HepG2 (cell line): ENCODE results near the gene GMEB2. TPM values are rescaled to one million over a fixed set of nuclear protein-coding genes. Genes with fewer than 3 reads are reported as not detected.

Experiments
- ATAC-seq: fragments of 200-7000 bp; cut with Tn5 transposase; 3 replicates; pipeline ENCODE4 v1.9.1; 2020; ENCODE audit warnings: mild to moderate bottlenecking, moderate library complexity
- BruUV-seq: library from RNA; stranded (reverse); fragments of 400-500 nt; replicated peaks from 2 replicates; lab custom pipeline; 2021; lab: Mats Ljungman, UMichigan
- CTCF ChIA-PET: fragments of 300-600 bp; formaldehyde crosslinking; extraction: SDS; loops from one replicate; lab custom pipeline; 2021; ENCODE audit warnings: low total read pairs, inconsistent platforms, low intra/inter-chr PET ratio; lab: Yijun Ruan, JAX
- POLR2A ChIA-PET: fragments of 350-600 bp; sonication (Branson Sonifier 250); formaldehyde crosslinking; loops from one replicate; lab custom pipeline; 2020; ENCODE audit warnings: antibody characterized with exemption, inconsistent platforms; lab: Yijun Ruan, JAX
- DNase-seq: peaks from one replicate; pipeline ENCODE4 v3.0.0-alpha.2; 2015; ENCODE audit warnings: low spot score
- FAIRE-seq: peaks from 3 replicates; lab custom pipeline; 2011; peaks lifted over from hg19 to GRCh38; lab: Jason Lieb, UNC
- H2AFZ ChIP-seq: one replicate; pipeline ENCODE4 v1.6.1; 2011; ENCODE audit warnings: low read length, inconsistent platforms
- H3K27ac ChIP-seq: fragments of 300-600 bp; 3 replicates; pipeline ENCODE4 v1.8.0; 2011; ENCODE audit warnings: mixed run types, mild to moderate bottlenecking, mixed read lengths, low read length, inconsistent platforms; ENCODE audit not compliant: insufficient read depth; ENCODE audit errors: extremely low read length
- H3K27me3 ChIP-seq, 2 experiments: fragments of 200-600 bp in 1 of 2; 2 replicates in 1 of 2; 3 replicates in 1 of 2; pipeline versions ENCODE4 v1.6.0 to v1.8.0; 2011; ENCODE audit warnings: low read length in 2 of 2, mild to moderate bottlenecking in 2 of 2, moderate library complexity in 2 of 2, inconsistent platforms in 1 of 2; ENCODE audit not compliant: insufficient read depth in 2 of 2, control insufficient read depth in 1 of 2
- H3K36me3 ChIP-seq, 2 experiments: fragments of 200-600 bp in 1 of 2; replicated peaks in 1 of 2; 2 replicates in 1 of 2; 3 replicates in 1 of 2; pipeline versions ENCODE4 v1.5.1 to v1.8.0; 2011; ENCODE audit warnings: low read length in 2 of 2, inconsistent platforms in 1 of 2; ENCODE audit not compliant: insufficient read depth in 2 of 2, control insufficient read depth in 1 of 2
- H3K4me1 ChIP-seq: 2 replicates; pipeline ENCODE4 v1.5.1; 2012; ENCODE audit warnings: low read length, inconsistent platforms; ENCODE audit not compliant: insufficient read depth
- H3K4me2 ChIP-seq: 2 replicates; pipeline ENCODE4 v1.6.0; 2011; ENCODE audit warnings: low read depth, low read length, inconsistent platforms
- H3K4me3 ChIP-seq, 3 experiments: fragments of 200-600 bp in 1 of 3; sonication (generic), shearing (Covaris generic) in 1 of 3; replicated peaks in 1 of 3; 2 replicates each; pipeline ENCODE4 v1.5.1; 2011 to 2016; ENCODE audit warnings: low read length in 3 of 3, inconsistent platforms in 2 of 3, low read depth in 2 of 3, mild to moderate bottlenecking in 2 of 3, control low read depth in 1 of 3, mixed read lengths in 1 of 3; ENCODE audit not compliant: insufficient read depth in 1 of 3
- H3K79me2 ChIP-seq: one replicate; pipeline ENCODE4 v1.6.1; 2011; ENCODE audit warnings: low read length, inconsistent platforms; ENCODE audit not compliant: insufficient read depth
- H3K9ac ChIP-seq: 2 replicates; pipeline ENCODE4 v1.6.0; 2011; ENCODE audit warnings: mild to moderate bottlenecking, low read depth, low read length, inconsistent platforms; ENCODE audit not compliant: insufficient read depth
- H3K9me3 ChIP-seq: 2 replicates; pipeline ENCODE4 v1.5.1; 2012; ENCODE audit warnings: mild to moderate bottlenecking, low read length
- H4K20me1 ChIP-seq: 2 replicates; pipeline ENCODE4 v1.6.0; 2011; ENCODE audit warnings: inconsistent platforms, mild to moderate bottlenecking, low read length, moderate library complexity; ENCODE audit not compliant: insufficient read depth
- BORCS8-MEF2B ChIP-seq: sonication (generic); formaldehyde crosslinking; IDR thresholded peaks from 2 replicates; pipeline ENCODE4 v1.8.0; 2022; ENCODE audit warnings: mild to moderate bottlenecking, missing genetic modification reagents
- NAIF1 ChIP-seq: sonication (generic); formaldehyde crosslinking; IDR thresholded peaks from 2 replicates; pipeline ENCODE4 v1.5.0; 2020; ENCODE audit warnings: mild to moderate bottlenecking, missing genetic modification reagents, borderline replicate concordance
- ZNF274 ChIP-seq: sonication (generic); formaldehyde crosslinking; IDR thresholded peaks from 2 replicates; pipeline ENCODE4 v1.5.1; 2020; ENCODE audit warnings: mild to moderate bottlenecking, missing genetic modification reagents
- ZNF607 ChIP-seq: sonication (generic); formaldehyde crosslinking; IDR thresholded peaks from 2 replicates; pipeline ENCODE4 v1.5.1; 2020; ENCODE audit warnings: missing genetic modification reagents, mild to moderate bottlenecking, borderline replicate concordance
- ZNF747 ChIP-seq: sonication (generic); formaldehyde crosslinking; IDR thresholded peaks from 2 replicates; pipeline ENCODE4 v1.8.1; 2023; ENCODE audit warnings: missing genetic modification reagents, mild to moderate bottlenecking, borderline replicate concordance
- WGBS: methylation state at CpG from one replicate; pipeline ENCODE4 v1.1.6; 2017; ENCODE audit warnings: low lambda C conversion rate; 5-methylcytosine and 5-hydroxymethylcytosine counted together
- in situ Hi-C: cut with HindIII; loops from 2 replicates; pipeline ENCODE4 v1.10.0; 2017; ENCODE audit warnings: low pct_unique_long_range_greater_than_20kb; ENCODE audit not compliant: extremely low pct_ligation_motif_present
- intact Hi-C: fragments of 100-400 bp; cut with micrococcal nuclease; formaldehyde crosslinking; loops from one replicate; pipeline ENCODE4 v1.10.0; 2022; ENCODE audit not compliant: unreplicated experiment
- polyA plus RNA-seq, 8 experiments: library from polyadenylated mRNA; depleted of rRNA in 3 of 8; stranded (reverse) in 7 of 8; unstranded in 1 of 8; fragments of >200 nt; fragmentation: Illumina TruSeq in 4 of 8; extraction: Trizol in 4 of 8; gene quantifications; 2 replicates each; pipeline versions ENCODE4 v1.2.1 to v1.2.3, GENCODE V29; 2011 to 2016; ENCODE audit warnings: low read depth in 4 of 8, missing spikeins in 1 of 8, mixed read lengths in 1 of 8; ENCODE audit not compliant: insufficient read depth in 1 of 8
- total RNA-seq, 5 experiments: library from RNA; depleted of rRNA; stranded (reverse); fragments of >200 nt; fragmentation: Illumina TruSeq; extraction: Trizol; gene quantifications; 2 replicates each; pipeline ENCODE4 v1.2.3, GENCODE V29; 2016; ENCODE audit warnings: low read depth in 1 of 5
- TF ChIP-seq, protein P1 (sequence below): sonication (generic); formaldehyde crosslinking; IDR thresholded peaks from 2 replicates; pipeline ENCODE4 v1.4.0; 2020; ENCODE audit warnings: missing genetic modification reagents
- TF ChIP-seq, protein P2 (sequence below): sonication (generic); formaldehyde crosslinking; IDR thresholded peaks from 2 replicates; pipeline ENCODE4 v1.8.0; 2022; ENCODE audit warnings: mild to moderate bottlenecking, missing genetic modification reagents, moderate library complexity
- TF ChIP-seq, protein P3 (sequence below): sonication (generic); formaldehyde crosslinking; IDR thresholded peaks from 2 replicates; pipeline ENCODE4 v1.5.0; 2020; ENCODE audit warnings: mild to moderate bottlenecking, missing genetic modification reagents, borderline replicate concordance

The GMEB2 gene
- total and polyA plus RNA-seq, 2 of the 13 experiments (the other 11 are each of a cell fraction or from before 2014, with no cell fraction given), result 10.6 to 12.4 TPM

DNA sequence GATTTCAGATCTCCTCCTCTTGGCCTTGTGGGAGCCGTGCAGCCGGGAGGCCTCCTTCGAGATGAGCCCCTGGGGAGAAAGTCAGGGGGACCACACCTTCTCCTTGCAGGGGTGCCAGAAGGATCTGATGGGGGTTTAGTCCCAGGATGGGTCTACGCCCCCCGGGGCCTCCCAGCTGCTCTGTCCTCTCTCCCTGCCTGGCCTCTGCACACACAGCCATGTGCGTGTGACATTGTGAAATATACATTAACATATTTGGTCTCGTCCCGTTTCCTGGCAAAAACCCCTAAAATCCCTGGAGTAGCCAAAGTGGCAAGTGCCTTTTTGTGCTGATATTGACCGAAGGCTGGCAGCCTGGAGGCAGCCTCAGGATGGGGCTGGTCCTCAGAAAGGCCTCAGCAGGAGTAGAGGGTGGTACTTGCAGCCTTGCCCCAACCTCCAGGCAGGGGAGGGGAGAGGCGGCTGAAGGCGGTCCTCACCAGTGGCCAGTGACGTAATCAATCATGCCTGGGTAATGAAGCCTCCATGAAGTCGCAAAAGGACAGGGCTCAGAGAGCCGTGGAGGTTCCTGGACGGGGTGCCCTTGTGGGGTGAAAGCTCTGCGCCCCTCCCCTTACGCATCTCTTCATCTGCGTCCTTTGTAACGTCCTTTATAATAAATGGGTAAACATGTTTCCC, 47.7 kb downstream of the GMEB2 start (continued):
- TF ChIP-seq, protein P1, sequence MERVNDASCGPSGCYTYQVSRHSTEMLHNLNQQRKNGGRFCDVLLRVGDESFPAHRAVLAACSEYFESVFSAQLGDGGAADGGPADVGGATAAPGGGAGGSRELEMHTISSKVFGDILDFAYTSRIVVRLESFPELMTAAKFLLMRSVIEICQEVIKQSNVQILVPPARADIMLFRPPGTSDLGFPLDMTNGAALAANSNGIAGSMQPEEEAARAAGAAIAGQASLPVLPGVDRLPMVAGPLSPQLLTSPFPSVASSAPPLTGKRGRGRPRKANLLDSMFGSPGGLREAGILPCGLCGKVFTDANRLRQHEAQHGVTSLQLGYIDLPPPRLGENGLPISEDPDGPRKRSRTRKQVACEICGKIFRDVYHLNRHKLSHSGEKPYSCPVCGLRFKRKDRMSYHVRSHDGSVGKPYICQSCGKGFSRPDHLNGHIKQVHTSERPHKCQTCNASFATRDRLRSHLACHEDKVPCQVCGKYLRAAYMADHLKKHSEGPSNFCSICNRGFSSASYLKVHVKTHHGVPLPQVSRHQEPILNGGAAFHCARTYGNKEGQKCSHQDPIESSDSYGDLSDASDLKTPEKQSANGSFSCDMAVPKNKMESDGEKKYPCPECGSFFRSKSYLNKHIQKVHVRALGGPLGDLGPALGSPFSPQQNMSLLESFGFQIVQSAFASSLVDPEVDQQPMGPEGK (CRISPR knock-in tag), result 0 out of 2 replicates have a peak, but pooled peaks have one; percentile 16
- TF ChIP-seq ZNF274 (CRISPR knock-in tag), result peak; percentile 56; the same call in 1 of the 2 replicates
- TF ChIP-seq NAIF1, result no peak
- TF ChIP-seq ZNF747 (CRISPR knock-in tag), result no peak
- TF ChIP-seq BORCS8-MEF2B, result no peak
- TF ChIP-seq ZNF607 (CRISPR knock-in tag), result no peak

DNA sequence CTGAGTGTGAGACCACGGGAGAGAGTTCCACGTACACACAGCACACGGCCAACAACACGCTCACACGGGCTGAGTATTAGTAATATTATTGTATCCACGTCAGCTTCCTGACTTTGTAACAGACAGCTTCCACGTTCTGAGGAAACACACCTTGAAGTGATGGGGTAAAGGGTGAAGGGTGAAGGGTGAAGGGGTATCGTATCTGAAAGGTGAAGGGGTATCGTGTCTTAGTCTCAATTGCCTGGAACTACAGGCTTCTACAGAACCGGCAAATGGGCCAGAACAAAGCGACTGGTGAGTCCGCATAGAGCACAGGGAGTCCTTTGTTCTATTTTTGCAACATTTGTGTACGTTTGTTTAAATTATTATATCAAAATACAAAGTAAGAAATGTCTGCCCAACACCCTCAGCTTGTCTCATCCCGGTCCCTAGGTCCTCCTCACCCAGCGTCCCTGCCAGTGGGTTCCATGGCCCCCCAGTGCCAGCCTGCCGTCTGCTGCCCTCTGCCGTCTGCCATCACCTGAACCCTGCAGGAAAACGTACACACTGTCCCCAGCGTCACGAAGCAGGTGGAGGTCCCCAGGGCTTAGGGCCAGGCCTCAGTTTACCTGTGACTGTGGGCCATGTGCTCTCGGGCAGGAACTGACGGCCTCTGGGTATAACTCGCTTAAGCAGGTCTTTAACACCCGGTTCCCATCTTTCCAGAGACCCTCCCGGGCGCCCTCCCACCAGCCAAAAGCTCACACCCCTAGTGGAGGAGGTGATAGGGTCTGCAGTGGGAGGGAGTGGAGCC, 48.5 kb downstream of the GMEB2 start:
- CTCF ChIA-PET, result interaction anchor here (4.5 kb wide), 1 partner anchor 40 kb away, joined by 29 read pairs; the partner anchor contains the start of gene PTK6
- peak overlapping the region; percentile 22; the same call in 1 of the 2 replicates for H3K4me2 ChIP-seq
- H3K9me3 ChIP-seq, result no peaks in the 10 kb centered on the region
- no peak for ATAC-seq
- H3K27me3 ChIP-seq, result peaks cover 6 to 41% of the 10 kb centered on the region in 2 experiments; a peak in 3 of 5 replicates
- in situ Hi-C loops (loop anchor here (5.0 kb wide), 1 partner anchor 41 kb away; the partner anchor contains the start of gene PTK6), intact Hi-C loops (no loop called here)
- no TSS peak for BruUV-seq
- no peaks in the 10 kb centered on the region for H3K36me3 ChIP-seq
- no peaks in the 10 kb centered on the region for H3K79me2 ChIP-seq
- DNase-seq, result no peak
- POLR2A ChIA-PET, result no interaction called here
- H3K4me3 ChIP-seq, result no peak overlapping the region; a peak in 1 of 6 replicates
- no peak overlapping the region for H3K27ac ChIP-seq
- no peak overlapping the region for H3K9ac ChIP-seq
- no peak for FAIRE-seq
- peaks cover 73% of the 10 kb centered on the region for H3K4me1 ChIP-seq
- H4K20me1 ChIP-seq, result no peaks in the 10 kb centered on the region
- 31% methylated on average over 23 of the region's 26 CpGs for WGBS
- H2AFZ ChIP-seq, result no peak overlapping the region
- TF ChIP-seq, protein P2, sequence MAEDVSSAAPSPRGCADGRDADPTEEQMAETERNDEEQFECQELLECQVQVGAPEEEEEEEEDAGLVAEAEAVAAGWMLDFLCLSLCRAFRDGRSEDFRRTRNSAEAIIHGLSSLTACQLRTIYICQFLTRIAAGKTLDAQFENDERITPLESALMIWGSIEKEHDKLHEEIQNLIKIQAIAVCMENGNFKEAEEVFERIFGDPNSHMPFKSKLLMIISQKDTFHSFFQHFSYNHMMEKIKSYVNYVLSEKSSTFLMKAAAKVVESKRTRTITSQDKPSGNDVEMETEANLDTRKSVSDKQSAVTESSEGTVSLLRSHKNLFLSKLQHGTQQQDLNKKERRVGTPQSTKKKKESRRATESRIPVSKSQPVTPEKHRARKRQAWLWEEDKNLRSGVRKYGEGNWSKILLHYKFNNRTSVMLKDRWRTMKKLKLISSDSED (CRISPR knock-in tag), result no peak
- TF ChIP-seq, protein P3, sequence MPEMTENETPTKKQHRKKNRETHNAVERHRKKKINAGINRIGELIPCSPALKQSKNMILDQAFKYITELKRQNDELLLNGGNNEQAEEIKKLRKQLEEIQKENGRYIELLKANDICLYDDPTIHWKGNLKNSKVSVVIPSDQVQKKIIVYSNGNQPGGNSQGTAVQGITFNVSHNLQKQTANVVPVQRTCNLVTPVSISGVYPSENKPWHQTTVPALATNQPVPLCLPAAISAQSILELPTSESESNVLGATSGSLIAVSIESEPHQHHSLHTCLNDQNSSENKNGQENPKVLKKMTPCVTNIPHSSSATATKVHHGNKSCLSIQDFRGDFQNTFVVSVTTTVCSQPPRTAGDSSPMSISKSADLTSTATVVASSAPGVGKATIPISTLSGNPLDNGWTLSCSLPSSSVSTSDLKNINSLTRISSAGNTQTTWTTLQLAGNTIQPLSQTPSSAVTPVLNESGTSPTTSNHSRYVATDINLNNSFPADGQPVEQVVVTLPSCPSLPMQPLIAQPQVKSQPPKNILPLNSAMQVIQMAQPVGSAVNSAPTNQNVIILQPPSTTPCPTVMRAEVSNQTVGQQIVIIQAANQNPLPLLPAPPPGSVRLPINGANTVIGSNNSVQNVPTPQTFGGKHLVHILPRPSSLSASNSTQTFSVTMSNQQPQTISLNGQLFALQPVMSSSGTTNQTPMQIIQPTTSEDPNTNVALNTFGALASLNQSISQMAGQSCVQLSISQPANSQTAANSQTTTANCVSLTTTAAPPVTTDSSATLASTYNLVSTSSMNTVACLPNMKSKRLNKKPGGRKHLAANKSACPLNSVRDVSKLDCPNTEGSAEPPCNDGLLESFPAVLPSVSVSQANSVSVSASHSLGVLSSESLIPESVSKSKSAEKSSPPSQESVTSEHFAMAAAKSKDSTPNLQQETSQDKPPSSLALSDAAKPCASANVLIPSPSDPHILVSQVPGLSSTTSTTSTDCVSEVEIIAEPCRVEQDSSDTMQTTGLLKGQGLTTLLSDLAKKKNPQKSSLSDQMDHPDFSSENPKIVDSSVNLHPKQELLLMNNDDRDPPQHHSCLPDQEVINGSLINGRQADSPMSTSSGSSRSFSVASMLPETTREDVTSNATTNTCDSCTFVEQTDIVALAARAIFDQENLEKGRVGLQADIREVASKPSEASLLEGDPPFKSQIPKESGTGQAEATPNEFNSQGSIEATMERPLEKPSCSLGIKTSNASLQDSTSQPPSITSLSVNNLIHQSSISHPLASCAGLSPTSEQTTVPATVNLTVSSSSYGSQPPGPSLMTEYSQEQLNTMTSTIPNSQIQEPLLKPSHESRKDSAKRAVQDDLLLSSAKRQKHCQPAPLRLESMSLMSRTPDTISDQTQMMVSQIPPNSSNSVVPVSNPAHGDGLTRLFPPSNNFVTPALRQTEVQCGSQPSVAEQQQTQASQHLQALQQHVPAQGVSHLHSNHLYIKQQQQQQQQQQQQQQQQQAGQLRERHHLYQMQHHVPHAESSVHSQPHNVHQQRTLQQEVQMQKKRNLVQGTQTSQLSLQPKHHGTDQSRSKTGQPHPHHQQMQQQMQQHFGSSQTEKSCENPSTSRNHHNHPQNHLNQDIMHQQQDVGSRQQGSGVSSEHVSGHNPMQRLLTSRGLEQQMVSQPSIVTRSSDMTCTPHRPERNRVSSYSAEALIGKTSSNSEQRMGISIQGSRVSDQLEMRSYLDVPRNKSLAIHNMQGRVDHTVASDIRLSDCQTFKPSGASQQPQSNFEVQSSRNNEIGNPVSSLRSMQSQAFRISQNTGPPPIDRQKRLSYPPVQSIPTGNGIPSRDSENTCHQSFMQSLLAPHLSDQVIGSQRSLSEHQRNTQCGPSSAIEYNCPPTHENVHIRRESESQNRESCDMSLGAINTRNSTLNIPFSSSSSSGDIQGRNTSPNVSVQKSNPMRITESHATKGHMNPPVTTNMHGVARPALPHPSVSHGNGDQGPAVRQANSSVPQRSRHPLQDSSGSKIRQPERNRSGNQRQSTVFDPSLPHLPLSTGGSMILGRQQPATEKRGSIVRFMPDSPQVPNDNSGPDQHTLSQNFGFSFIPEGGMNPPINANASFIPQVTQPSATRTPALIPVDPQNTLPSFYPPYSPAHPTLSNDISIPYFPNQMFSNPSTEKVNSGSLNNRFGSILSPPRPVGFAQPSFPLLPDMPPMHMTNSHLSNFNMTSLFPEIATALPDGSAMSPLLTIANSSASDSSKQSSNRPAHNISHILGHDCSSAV (CRISPR knock-in tag), result no peak
